DMS79 treated with DMSO at 0.1 percent for 48 hours (cell line): ENCODE measurements around the gene TSEN2.

Experiments used
- DNase-seq: peaks from one replicate; lab custom pipeline; 2025; lab: John Stamatoyannopoulos, UW

The TSEN2 gene

DNA sequence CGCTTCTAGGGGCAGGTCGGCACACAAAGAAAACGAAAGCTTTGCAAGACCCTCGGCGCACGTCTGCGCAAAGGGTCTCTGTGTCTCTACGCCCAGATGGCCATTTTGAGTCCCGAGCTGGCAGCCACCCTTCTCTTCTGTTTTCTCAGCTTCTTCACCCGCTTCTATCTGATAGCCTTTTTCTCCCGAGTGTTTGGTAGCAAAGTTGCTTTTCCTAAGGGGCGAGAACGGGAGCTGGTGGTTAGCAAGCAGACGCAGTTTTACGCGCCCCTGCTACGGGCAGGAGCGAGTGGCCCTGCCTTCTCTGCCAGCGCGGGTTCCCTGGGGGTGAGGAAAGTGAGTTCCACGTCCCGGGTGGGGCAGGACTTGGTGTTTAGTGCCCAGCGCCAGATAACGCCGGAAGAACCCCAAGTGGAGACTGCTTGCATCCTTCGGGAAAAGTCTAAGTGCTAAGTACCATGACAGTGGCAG lies 69.7 kb downstream of the TSEN2 start:
- DNase-seq = peak; percentile 36

DNA sequence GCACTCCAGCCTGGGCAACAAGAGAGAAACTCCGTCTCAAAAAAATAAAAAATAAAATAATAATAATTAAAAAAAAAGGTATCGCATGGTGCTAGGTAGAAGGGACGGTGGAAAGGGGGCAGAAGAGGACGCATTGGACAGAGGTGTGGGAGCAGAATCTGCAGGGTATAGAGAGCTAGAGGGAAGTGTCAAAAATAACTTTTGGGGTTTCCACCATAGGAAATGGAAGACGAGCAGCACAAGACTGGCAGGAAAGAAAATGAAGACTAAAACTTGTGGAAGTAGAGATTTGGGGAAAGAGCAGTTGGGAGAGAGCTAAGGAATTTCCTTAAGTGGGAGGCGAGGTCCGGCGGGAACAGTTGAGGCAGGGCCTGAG lies 72.0 kb downstream of the TSEN2 start:
- peak; percentile 16 for DNase-seq

GRCh38 chr3:12556690-12557472 lies 72.6 kb downstream of the TSEN2 start, which contains the start of gene MKRN2:
Gene MKRN2, plus strand, starts transcription at chr3:12557087. Its CDS starts 64 bp downstream, at chr3:12557151.
- peak; percentile 64 for DNase-seq

DNA sequence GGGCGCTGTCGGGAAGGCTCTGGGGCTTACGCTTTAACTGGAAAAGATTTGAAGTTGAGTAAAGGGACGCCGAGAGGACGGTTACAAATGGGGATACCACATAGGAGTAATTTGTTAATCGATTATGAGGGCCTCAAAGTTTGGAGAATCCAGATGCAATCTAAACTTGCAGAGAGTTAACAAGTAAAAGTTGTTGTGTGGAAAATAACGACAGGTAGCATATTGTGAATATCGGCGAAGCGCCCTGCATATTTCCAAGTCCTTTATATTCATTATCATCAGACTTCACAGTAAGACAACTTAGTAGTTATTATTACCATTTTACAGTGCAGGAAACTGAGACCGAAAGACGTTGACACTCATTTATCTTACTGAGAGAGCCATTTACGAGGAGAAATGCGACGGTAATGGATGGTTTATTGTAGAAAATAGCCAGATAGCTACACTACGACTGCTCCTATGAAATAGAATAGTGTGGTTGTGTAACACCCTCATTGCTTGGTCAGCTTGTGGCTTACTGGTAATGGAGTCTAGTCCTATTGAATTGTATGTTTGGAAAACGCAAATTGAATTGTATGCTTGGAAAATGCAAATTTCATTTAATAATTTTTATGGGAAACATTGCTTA lies 73.3 kb downstream of the TSEN2 start:
- DNase-seq = peak; percentile 11

DNA sequence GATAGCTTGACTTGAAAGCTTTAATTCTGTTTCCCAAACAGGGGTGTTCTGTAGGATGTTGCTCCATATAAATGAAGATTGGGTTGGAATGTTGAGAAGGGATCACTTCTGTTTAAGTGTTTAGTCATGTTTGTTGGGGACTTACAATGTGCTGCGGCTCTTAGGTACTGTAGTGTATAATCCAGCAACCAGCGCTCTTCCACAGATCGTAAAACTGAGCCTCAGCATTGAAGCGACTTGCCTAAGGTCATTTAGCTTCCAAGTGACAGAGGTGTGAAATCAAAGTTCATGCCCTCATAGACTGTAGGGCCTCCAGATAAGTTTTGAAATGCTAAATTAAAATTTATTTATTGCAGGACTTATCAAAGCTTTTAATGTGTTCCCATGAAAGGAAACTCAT lies 74.4 kb downstream of the TSEN2 start:
- DNase-seq = no peak

DNA sequence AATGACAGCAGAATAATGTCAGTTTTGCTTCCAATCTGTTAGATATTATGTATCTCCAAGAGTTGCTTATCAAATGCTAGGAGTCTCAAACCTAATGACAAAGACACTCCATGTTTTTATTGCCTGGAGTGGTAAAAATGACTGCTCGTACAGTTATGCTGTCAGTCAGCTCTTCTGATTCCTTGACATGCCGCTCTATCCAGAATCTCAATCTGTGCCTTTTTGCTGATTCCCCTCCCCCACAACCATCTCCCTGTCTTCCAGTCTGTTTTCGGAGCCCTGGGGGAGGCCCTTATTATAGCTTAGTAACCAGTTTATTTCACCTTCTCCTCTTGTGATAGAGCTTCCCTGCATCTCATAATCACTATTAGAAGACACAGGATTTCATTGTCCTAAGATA lies 75.2 kb downstream of the TSEN2 start:
- no peak for DNase-seq

DNA sequence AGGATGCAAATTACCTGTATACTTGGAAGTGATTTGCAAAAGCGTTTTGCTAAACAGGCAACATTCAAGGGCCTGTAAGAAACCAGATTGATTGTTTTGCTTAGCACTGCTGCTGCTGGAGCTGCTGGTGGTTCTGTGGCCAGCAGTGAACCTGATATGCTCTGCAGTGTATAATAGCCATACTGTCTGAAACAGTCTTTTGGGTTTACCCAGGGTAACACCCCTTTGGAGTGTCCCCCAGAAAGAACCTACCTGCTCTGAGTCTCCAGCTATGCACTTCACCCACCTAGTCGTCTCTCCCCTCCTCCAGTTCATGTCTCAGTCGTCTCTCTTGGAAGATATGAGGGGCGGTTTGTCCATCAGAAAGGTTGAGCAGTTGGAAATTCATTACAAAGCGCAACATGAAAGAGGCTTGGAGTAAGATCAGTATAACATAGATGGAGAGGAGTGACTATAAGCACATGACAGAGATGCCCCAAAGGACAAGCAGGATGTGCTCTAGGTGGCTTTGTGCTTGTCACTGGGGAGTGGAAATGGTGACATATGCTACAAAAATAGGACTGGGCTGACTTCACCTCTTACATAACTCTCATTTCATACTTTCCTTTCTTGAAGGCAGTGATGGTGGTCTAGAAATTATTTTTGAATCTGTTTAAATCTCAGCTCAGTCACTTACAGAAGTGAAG lies 76.4 kb downstream of the TSEN2 start:
- no peak for DNase-seq

GRCh38 chr3:12561397-12561796 lies 77.1 kb downstream of the TSEN2 start:
- no peak for DNase-seq

GRCh38 chr3:12562451-12562850 lies 78.2 kb downstream of the TSEN2 start:
- DNase-seq = no peak

DNA sequence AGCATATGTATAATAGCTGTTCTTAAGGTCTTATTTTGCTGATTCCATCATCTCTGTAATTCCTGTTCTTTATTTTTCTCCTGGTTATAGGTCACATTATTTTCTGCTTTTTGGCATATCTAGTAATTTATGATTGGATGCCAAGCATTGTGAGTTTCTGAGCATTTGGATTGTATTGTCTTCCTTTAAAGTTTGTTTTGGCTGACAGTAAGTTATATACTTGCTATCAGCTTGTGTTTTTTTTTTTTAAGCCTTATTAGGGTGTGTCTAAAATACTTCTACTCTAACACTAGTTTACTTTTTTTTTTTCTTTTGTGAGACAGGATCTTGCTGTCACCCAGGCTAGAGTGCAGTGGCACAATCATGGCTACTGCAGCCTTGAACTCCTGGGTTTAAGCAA lies 82.7 kb downstream of the TSEN2 start:
- DNase-seq = no peak

DNA sequence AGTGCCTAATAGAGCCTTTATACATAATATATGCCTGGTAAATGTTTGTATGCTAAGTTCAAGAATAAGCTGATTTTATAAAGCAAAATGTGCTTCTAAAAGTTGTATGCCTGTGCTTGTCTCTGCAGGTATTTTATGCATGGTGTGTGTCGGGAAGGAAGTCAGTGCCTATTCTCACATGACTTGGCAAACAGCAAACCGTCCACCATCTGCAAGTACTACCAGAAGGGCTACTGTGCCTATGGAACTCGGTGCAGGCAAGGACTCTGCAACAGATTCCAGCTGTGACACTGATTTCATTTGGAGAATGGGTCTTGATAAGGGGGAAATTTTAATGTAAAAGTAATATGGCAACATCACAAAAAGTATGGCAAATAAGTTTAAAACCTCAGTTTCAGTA lies 84.5 kb downstream of the TSEN2 start:
- no peak for DNase-seq

- no peak for DNase-seq
Measured at GRCh38 chr3:12569836-12570235, 85.6 kb downstream of the TSEN2 start.

DNA sequence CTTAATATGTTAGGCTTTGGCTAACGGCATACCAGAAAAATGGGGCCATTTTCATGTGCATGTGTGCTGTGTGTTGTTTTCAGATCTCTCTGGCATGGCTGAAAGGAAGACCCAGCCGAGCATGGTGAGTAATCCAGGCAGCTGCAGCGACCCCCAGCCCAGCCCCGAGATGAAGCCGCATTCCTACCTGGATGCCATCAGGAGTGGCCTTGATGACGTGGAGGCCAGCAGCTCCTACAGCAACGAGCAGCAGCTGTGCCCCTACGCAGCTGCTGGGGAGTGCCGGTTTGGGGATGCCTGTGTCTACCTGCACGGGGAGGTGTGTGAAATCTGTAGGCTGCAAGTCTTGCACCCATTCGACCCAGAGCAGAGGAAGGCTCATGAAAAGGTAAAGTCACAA lies 87.7 kb downstream of the TSEN2 start:
- DNase-seq = no peak

GRCh38 chr3:12574131-12574530 lies 89.9 kb downstream of the TSEN2 start:
- DNase-seq = no peak

- no peak for DNase-seq
Measured at GRCh38 chr3:12574661-12575060, 90.4 kb downstream of the TSEN2 start.

DNA sequence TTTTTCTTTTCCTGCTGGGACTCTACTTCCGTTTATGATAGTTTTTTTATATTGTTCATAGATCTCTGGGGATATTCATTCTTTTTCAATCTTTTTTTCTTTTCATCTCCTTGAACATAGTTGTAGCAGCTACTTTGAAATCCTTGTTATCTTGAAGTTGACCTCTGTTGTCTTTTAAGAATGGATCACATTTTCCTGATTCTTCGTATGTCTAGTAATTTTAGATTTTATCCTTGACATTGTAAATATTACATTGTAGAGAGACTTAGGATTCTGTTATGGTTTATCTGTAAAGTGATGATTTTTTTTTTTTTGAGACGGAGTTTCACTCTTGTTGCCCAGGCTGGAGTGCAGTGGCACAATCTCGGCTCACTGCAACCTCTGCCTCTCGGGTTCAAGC lies 93.1 kb downstream of the TSEN2 start:
- DNase-seq = no peak

DNA sequence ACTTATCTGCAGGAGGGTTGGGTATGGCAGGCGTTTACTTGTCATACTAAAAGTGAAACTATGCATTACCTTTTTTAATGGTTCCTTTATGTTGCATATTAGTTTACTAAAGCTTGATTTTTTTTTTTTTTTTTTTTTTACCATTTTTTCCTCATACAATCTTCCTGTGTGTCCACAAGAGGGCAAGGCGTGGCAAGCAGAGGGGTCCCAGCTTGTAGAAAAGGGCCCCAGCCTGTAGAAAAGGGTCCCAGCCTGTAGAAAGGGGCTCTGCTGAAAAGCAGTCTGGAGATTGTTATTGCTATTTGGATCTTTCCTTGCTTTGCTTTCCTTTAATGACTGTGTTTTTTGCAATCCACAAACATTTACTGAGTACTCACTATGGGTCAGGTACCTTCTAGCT lies 94.5 kb downstream of the TSEN2 start:
- no peak for DNase-seq

- no peak for DNase-seq
Measured at GRCh38 chr3:12579456-12579855, 95.2 kb downstream of the TSEN2 start.

DNA sequence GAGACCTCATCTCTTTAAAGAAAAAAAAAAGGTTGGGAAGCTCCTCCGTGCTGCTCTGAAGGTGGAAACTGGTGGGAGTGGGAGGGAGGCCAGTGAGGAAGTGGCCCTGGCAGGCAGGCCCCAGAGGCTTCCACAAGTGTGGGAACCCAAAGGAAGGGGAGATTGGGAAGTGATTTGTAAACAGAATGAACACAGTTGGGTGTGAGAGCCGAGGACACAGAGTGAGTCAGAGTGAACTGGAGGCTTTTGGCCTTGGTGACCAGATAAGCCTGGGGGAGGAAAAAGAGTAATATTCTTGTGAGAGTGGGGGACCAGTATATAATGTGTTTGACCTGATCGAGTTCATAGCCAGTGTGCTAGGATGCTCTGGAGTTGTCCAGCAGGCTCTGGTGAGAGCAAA lies 95.6 kb downstream of the TSEN2 start:
- DNase-seq = no peak

GRCh38 chr3:12582730-12583129 lies 98.5 kb downstream of the TSEN2 start:
- no peak for DNase-seq
